ENCODE results near the gene LRCH2. TPM values are rescaled to one million over a fixed set of nuclear protein-coding genes. Genes with fewer than 3 reads are reported as not detected.

LRCH2 gene
- total RNA-seq, 6 experiments from 2014 or later: 0.07 to 0.23 (median 0.12) TPM

DNA sequence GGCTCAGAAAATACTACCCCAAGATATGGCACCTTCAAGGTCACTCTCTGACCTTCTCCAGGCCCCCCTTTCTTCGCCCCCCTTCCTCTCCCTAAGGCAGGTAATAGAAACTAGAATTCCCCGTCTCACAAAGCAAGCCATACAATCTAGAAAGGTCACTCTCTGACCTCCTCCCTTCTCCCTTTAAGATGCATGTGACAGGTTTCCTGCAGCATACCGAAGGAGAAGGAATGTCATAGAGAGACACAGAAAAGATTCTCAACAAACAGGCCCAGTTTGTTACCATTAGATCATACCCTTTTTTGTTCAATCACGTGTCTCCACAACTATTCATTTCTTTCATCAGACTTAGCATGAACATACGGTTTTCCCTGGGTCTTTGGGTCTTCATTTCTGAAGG is 95.9 kb downstream of the LRCH2 start:
- intact Hi-C loops (cut with DNase I): no loop called here
- Histone ChIP-seq H3K4me3 (no peak overlapping the region), H3K36me3 (no peaks in the 10 kb centered on the region), H3K4me1 (no peaks in the 10 kb centered on the region), H3K27ac (no peak overlapping the region), H3K9me3 (no peaks in the 10 kb centered on the region), H3K27me3 (no peaks in the 10 kb centered on the region)
- TF ChIP-seq, protein P1, sequence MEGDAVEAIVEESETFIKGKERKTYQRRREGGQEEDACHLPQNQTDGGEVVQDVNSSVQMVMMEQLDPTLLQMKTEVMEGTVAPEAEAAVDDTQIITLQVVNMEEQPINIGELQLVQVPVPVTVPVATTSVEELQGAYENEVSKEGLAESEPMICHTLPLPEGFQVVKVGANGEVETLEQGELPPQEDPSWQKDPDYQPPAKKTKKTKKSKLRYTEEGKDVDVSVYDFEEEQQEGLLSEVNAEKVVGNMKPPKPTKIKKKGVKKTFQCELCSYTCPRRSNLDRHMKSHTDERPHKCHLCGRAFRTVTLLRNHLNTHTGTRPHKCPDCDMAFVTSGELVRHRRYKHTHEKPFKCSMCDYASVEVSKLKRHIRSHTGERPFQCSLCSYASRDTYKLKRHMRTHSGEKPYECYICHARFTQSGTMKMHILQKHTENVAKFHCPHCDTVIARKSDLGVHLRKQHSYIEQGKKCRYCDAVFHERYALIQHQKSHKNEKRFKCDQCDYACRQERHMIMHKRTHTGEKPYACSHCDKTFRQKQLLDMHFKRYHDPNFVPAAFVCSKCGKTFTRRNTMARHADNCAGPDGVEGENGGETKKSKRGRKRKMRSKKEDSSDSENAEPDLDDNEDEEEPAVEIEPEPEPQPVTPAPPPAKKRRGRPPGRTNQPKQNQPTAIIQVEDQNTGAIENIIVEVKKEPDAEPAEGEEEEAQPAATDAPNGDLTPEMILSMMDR (IDR thresholded peaks at IDR 0.05): no peak
- no peak for TF ChIP-seq POLR2A (IDR thresholded peaks at IDR 0.05)
- DNase-seq (no peak), ATAC-seq (no peak)
- 35% methylated on average over 4 of the region's 5 CpGs for WGBS (ENCODE audit: insufficient coverage, low coverage, low lambda C conversion rate, missing lambda C conversion rate)

DNA sequence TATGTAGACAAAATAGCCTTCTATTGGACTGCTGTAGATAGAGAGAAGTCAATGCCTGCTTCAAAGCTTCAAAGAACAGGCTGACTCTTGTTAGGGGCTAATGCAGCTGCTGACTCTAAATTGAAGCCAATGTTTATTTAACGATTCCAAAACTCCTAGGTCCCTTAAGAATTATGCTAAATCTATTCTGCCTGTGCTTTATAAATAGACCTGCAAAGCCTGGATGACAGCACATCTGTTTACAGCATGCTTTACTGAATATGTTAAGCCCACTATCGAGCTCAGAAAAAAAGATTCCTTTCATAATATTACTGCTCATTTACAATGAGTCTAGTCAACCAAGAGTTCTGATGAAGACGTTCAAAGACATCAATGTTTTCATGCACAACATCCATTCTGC is 99.5 kb downstream of the LRCH2 start:
- WGBS (ENCODE audit: insufficient coverage, low coverage, low lambda C conversion rate, missing lambda C conversion rate): 49% methylated on average over 3 of the region's 3 CpGs

DNA sequence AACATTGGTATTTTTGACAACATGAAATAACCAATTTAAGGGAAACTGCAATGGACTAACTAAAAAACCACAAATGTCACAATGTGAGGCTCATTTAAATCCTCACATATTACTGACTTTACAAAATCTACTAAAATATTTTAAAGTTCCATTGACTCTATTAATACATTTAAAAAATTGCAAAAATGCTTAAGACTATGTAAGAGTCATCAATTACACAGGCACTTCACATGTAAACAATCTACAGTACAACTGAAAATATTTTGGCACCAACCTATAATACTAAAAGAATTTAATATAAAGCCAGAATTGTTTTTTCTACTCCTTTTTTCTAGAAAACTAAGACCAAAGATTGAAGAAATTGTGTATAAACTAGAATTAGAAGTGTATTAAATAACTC is 121.5 kb downstream of the LRCH2 start:
- H3K27me3 ChIP-seq: peaks cover 0 to 4% of the 10 kb centered on the region in 2 donors
- H3K4me3 ChIP-seq: no peak overlapping the region
- no peaks in the 10 kb centered on the region for H3K36me3 ChIP-seq
- H3K27ac ChIP-seq: no peak overlapping the region
- intact Hi-C loops (cut with DNase I): no loop called here
- no peaks in the 10 kb centered on the region for H3K9me3 ChIP-seq
- H3K4me1 ChIP-seq: no peaks in the 10 kb centered on the region
- ATAC-seq: no peak
- TF ChIP-seq, protein P1 (IDR thresholded peaks at IDR 0.05): no peak
- no peak for TF ChIP-seq POLR2A (IDR thresholded peaks at IDR 0.05)
- DNase-seq: no peak

More for the DNA sequence above, 99.5 kb downstream of the LRCH2 start:
- H3K9me3 ChIP-seq: no peaks in the 10 kb centered on the region
- TF ChIP-seq POLR2A (IDR thresholded peaks at IDR 0.05): no peak
- TF ChIP-seq, protein P1 (IDR thresholded peaks at IDR 0.05): no peak
- DNase-seq (no peak), ATAC-seq (no peak)
- H3K36me3 ChIP-seq: no peaks in the 10 kb centered on the region
- H3K4me1 ChIP-seq: no peaks in the 10 kb centered on the region
- no peaks in the 10 kb centered on the region for H3K27me3 ChIP-seq
- no peak overlapping the region for H3K4me3 ChIP-seq
- intact Hi-C loops (cut with DNase I): no loop called here
- no peak overlapping the region for H3K27ac ChIP-seq

DNA sequence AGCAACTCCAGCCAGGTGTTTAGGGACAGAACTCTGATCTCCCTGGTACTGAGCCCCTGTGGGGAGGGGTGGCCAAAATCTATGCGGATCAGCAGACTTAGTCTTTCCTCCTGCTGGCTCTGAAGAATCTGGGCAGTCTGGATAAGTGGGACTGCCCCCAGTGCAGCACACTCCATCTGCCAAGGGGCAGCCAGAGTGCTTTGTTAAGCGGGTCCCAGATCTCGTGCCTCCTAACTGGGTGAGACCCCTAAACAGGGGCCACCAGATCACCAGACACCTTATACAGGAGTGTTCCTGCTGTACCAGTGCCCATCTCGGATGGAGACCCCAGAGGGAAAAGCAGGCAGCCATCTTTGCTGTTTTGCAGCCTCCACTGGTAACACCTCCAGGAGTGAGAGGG is 135.0 kb downstream of the LRCH2 start:
- Histone ChIP-seq H3K36me3 (no peaks in the 10 kb centered on the region), H3K4me1 (no peaks in the 10 kb centered on the region), H3K4me3 (no peak overlapping the region), H3K9me3 (peaks cover 0 to 5% (median 0%) of the 10 kb centered on the region in 4 donors), H3K27me3 (no peaks in the 10 kb centered on the region), H3K27ac (no peak overlapping the region)
- intact Hi-C loops (cut with DNase I): no loop called here
- ATAC-seq (no peak), DNase-seq (no peak)
- TF ChIP-seq, protein P1 (IDR thresholded peaks at IDR 0.05): no peak
- no peak for TF ChIP-seq POLR2A (IDR thresholded peaks at IDR 0.05)
- 20% methylated on average over 1 of the region's 4 CpGs for WGBS (ENCODE audit: insufficient coverage, low coverage, low lambda C conversion rate, missing lambda C conversion rate)

DNA sequence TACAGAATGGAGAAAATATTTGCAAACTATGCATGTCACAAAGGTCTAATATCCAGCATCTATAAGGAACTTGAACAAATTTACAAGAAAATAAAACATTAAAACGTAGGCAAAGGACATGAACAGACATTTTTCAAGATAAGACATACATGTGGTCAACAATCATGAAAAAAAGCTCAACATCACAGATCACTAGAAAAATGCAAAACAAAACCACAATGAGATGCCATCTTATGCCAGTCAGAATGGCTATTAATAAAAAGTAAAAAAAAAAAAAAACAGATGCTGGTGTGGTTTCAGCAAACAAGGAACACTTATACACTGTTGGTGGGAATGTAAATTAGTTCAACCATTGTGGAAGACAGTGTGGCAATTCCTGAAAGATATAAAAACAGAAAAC is 140.7 kb downstream of the LRCH2 start:
- TF ChIP-seq POLR2A (IDR thresholded peaks at IDR 0.05): no peak
- TF ChIP-seq, protein P1 (IDR thresholded peaks at IDR 0.05): no peak
- Histone ChIP-seq H3K27ac (no peak overlapping the region), H3K4me3 (no peak overlapping the region), H3K4me1 (no peaks in the 10 kb centered on the region), H3K36me3 (no peaks in the 10 kb centered on the region), H3K9me3 (peaks cover 0 to 5% (median 0%) of the 10 kb centered on the region in 4 donors), H3K27me3 (no peaks in the 10 kb centered on the region)
- no peak for ATAC-seq
- no peak for DNase-seq
- intact Hi-C loops (cut with DNase I): no loop called here
- WGBS (ENCODE audit: insufficient coverage, low coverage, low lambda C conversion rate, missing lambda C conversion rate): 33% methylated on average over 1 of the region's 1 CpG
